ENCODE results near the gene EVC.

DNA sequence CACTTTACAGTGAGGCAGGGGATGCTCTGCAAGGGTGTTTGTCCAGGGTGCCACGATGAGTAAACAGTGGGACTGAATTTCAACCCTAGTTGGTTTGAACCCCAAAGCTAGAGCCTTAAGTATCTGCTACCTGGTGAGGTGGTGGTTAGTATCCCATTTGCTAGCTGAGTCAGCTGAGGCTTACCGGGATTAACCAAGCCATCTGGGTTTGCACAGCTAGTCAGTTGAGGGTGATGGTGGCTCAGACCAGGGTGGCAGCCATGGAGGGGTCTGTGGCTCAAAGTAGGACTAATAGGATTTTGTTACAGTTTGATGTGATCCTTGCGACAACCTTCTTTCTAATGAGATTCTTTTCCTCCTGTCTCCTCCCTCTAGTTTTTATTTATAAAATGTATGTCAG, 1.9 kb downstream of the EVC start:
- TF ChIP-seq, protein P1, sequence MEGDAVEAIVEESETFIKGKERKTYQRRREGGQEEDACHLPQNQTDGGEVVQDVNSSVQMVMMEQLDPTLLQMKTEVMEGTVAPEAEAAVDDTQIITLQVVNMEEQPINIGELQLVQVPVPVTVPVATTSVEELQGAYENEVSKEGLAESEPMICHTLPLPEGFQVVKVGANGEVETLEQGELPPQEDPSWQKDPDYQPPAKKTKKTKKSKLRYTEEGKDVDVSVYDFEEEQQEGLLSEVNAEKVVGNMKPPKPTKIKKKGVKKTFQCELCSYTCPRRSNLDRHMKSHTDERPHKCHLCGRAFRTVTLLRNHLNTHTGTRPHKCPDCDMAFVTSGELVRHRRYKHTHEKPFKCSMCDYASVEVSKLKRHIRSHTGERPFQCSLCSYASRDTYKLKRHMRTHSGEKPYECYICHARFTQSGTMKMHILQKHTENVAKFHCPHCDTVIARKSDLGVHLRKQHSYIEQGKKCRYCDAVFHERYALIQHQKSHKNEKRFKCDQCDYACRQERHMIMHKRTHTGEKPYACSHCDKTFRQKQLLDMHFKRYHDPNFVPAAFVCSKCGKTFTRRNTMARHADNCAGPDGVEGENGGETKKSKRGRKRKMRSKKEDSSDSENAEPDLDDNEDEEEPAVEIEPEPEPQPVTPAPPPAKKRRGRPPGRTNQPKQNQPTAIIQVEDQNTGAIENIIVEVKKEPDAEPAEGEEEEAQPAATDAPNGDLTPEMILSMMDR (IDR thresholded peaks at IDR 0.05) = no peak
- no peak for TF ChIP-seq POLR2A (IDR thresholded peaks at IDR 0.05)
